ENCODE data around the gene NAB1.

DNA sequence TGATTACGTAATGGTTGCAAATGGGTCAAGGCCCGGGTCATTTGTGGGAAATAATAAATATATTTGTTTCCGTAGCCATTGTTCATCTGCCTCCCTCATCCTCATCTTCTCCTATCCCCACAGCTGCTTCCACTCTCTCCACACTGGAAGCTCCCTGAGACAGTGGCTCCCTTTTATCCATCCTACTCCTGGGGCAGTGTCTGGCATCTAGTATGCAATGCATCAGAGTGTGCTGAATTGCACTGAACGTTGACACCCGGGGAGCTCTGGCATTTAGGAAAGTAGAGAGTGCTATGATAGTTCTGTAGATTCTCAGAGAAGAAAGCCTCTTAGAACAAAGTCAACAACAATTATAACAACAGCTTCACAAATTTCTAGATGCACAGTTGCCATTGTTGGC is 45.5 kb upstream of the NAB1 start:
- TF ChIP-seq, protein P1, sequence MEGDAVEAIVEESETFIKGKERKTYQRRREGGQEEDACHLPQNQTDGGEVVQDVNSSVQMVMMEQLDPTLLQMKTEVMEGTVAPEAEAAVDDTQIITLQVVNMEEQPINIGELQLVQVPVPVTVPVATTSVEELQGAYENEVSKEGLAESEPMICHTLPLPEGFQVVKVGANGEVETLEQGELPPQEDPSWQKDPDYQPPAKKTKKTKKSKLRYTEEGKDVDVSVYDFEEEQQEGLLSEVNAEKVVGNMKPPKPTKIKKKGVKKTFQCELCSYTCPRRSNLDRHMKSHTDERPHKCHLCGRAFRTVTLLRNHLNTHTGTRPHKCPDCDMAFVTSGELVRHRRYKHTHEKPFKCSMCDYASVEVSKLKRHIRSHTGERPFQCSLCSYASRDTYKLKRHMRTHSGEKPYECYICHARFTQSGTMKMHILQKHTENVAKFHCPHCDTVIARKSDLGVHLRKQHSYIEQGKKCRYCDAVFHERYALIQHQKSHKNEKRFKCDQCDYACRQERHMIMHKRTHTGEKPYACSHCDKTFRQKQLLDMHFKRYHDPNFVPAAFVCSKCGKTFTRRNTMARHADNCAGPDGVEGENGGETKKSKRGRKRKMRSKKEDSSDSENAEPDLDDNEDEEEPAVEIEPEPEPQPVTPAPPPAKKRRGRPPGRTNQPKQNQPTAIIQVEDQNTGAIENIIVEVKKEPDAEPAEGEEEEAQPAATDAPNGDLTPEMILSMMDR (IDR thresholded peaks at IDR 0.05) = no peak
- TF ChIP-seq POLR2A (IDR thresholded peaks at IDR 0.05) = no peak
- TF ChIP-seq POLR2AphosphoS5 (IDR thresholded peaks at IDR 0.05) = no peak
- TF ChIP-seq EP300 (IDR thresholded peaks at IDR 0.05) = no peak
